Measurements from ENCODE around the gene TAMM41.

DNA sequence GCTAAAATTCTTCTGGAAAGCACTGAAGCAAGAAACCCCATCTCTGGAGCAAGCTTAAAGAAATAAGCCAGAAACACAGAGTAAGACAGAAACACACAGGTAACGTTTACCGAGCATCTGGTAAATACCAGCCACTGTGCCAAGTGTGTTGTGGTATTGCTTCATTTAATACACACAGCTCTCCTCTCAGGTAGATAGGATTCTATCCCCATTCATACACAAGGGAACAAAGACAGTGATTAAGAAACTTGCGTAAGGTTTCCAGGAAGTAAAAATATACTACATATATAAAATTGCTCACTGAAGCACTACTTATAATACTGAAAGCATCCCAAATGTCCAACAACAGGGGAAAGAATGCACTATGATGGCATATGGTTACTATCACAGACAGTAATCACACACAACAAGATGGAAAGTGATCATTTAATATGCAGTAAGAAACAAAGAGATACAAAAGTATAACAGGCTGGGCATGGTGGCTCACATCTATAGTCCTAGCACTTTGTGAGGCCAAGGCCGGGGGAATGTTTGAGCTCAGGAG is 27.5 kb downstream of the TAMM41 start:
- TF ChIP-seq, protein P1, sequence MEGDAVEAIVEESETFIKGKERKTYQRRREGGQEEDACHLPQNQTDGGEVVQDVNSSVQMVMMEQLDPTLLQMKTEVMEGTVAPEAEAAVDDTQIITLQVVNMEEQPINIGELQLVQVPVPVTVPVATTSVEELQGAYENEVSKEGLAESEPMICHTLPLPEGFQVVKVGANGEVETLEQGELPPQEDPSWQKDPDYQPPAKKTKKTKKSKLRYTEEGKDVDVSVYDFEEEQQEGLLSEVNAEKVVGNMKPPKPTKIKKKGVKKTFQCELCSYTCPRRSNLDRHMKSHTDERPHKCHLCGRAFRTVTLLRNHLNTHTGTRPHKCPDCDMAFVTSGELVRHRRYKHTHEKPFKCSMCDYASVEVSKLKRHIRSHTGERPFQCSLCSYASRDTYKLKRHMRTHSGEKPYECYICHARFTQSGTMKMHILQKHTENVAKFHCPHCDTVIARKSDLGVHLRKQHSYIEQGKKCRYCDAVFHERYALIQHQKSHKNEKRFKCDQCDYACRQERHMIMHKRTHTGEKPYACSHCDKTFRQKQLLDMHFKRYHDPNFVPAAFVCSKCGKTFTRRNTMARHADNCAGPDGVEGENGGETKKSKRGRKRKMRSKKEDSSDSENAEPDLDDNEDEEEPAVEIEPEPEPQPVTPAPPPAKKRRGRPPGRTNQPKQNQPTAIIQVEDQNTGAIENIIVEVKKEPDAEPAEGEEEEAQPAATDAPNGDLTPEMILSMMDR (IDR thresholded peaks at IDR 0.05), result no peak
- TF ChIP-seq POLR2A (IDR thresholded peaks at IDR 0.05), result no peak
- no peak for TF ChIP-seq EP300 (IDR thresholded peaks at IDR 0.05)
- no peak for TF ChIP-seq POLR2AphosphoS5 (IDR thresholded peaks at IDR 0.05)
